IPS-18a (cell line): Measurements from ENCODE around the gene VCL.
"Not testable (repeated sequence)": the region's sequence is repeated elsewhere in the genome, so short reads cannot be mapped to it uniquely, and the experiment has no call there.

Source experiments
- H3K27ac ChIP-seq: one replicate; pipeline ENCODE4 v1.5.1; 2013; ENCODE audit warnings: low read length
- H3K27me3 ChIP-seq: one replicate; pipeline ENCODE4 v1.6.1; 2013; ENCODE audit warnings: mild to moderate bottlenecking, low read length; ENCODE audit not compliant: control insufficient read depth, insufficient read depth
- H3K36me3 ChIP-seq: one replicate; pipeline ENCODE4 v1.6.1; 2013; ENCODE audit warnings: low read depth, low read length; ENCODE audit not compliant: control insufficient read depth
- H3K4me1 ChIP-seq: one replicate; pipeline ENCODE4 v1.6.1; 2013; ENCODE audit warnings: low read depth, low read length; ENCODE audit not compliant: control insufficient read depth
- H3K4me3 ChIP-seq: one replicate; pipeline ENCODE4 v1.5.1; 2013; ENCODE audit warnings: low read length
- H3K9ac ChIP-seq: one replicate; pipeline ENCODE4 v1.6.1; 2013; ENCODE audit warnings: mild to moderate bottlenecking, low read length, moderate library complexity
- H3K9me3 ChIP-seq: one replicate; pipeline ENCODE4 v1.6.1; 2013; ENCODE audit warnings: low read depth, low read length; ENCODE audit not compliant: control insufficient read depth

Gene VCL

GRCh38 chr10:73997787-73998622, at the start of gene VCL:
Gene VCL, plus strand, starts transcription at chr10:73998116. Its CDS starts 92 bp downstream, at chr10:73998208.
- H3K9me3 ChIP-seq, result no peaks in the 10 kb centered on the region
- H3K27me3 ChIP-seq, result no peaks in the 10 kb centered on the region
- peak within 1 kb of the TSS; percentile 98 for H3K9ac ChIP-seq
- H3K27ac ChIP-seq, result peak within 1 kb of the TSS; percentile 91
- peak within 1 kb of the TSS; percentile 84 for H3K4me3 ChIP-seq
- peaks cover 24% of the 10 kb centered on the region for H3K4me1 ChIP-seq
- peaks cover 25% of the 10 kb centered on the region for H3K36me3 ChIP-seq

- H3K9ac ChIP-seq, result no peak overlapping the region
- no peak overlapping the region for H3K27ac ChIP-seq
- H3K4me3 ChIP-seq, result no peak overlapping the region
- no peaks in the 10 kb centered on the region for H3K36me3 ChIP-seq
- H3K4me1 ChIP-seq, result peaks cover 4% of the 10 kb centered on the region
- H3K9me3 ChIP-seq, result no peaks in the 10 kb centered on the region
- H3K27me3 ChIP-seq, result no peaks in the 10 kb centered on the region
Measured at GRCh38 chr10:73948947-73949633, 48.8 kb upstream of the VCL start.

GRCh38 chr10:73950155-73950948, 47.6 kb upstream of the VCL start:
- Histone ChIP-seq H3K9me3 (no peaks in the 10 kb centered on the region), H3K27ac (no peak overlapping the region), H3K36me3 (no peaks in the 10 kb centered on the region), H3K9ac (no peak overlapping the region), H3K27me3 (no peaks in the 10 kb centered on the region), H3K4me1 (peaks cover 4% of the 10 kb centered on the region), H3K4me3 (no peak overlapping the region)

- Histone ChIP-seq H3K36me3 (no peaks in the 10 kb centered on the region), H3K9me3 (no peaks in the 10 kb centered on the region), H3K27ac (no peak overlapping the region), H3K9ac (no peak overlapping the region), H3K27me3 (no peaks in the 10 kb centered on the region), H3K4me3 (no peak overlapping the region), H3K4me1 (peaks cover 15% of the 10 kb centered on the region)
Measured at GRCh38 chr10:73953665-73954064, 44.3 kb upstream of the VCL start.

- Histone ChIP-seq H3K36me3 (no peaks in the 10 kb centered on the region), H3K4me1 (peaks cover 15% of the 10 kb centered on the region), H3K9me3 (no peaks in the 10 kb centered on the region), H3K27ac (no peak overlapping the region), H3K4me3 (no peak overlapping the region), H3K9ac (no peak overlapping the region), H3K27me3 (no peaks in the 10 kb centered on the region)
Measured at GRCh38 chr10:73954737-73955136, 43.2 kb upstream of the VCL start.

GRCh38 chr10:73955719-73956118, 42.2 kb upstream of the VCL start:
- Histone ChIP-seq H3K27ac (no peak overlapping the region), H3K27me3 (no peaks in the 10 kb centered on the region), H3K9me3 (no peaks in the 10 kb centered on the region), H3K4me1 (peaks cover 10% of the 10 kb centered on the region), H3K4me3 (no peak overlapping the region), H3K36me3 (no peaks in the 10 kb centered on the region), H3K9ac (no peak overlapping the region)

GRCh38 chr10:73956476-73957359, 41.2 kb upstream of the VCL start:
- H3K9me3 ChIP-seq, result no peaks in the 10 kb centered on the region
- no peak overlapping the region for H3K9ac ChIP-seq
- H3K4me3 ChIP-seq, result no peak overlapping the region
- no peak overlapping the region for H3K27ac ChIP-seq
- H3K4me1 ChIP-seq, result peaks cover 10% of the 10 kb centered on the region
- H3K36me3 ChIP-seq, result no peaks in the 10 kb centered on the region
- H3K27me3 ChIP-seq, result no peaks in the 10 kb centered on the region

GRCh38 chr10:73959484-73960243, 38.3 kb upstream of the VCL start:
- no peak overlapping the region for H3K4me3 ChIP-seq
- H3K36me3 ChIP-seq, result no peaks in the 10 kb centered on the region
- H3K4me1 ChIP-seq, result peaks cover 10% of the 10 kb centered on the region

GRCh38 chr10:73962386-73962785, 35.5 kb upstream of the VCL start:
- Histone ChIP-seq H3K4me3 (no peak overlapping the region), H3K4me1 (peaks cover 19% of the 10 kb centered on the region), H3K36me3 (no peaks in the 10 kb centered on the region), H3K9ac (no peak overlapping the region), H3K27ac (no peak overlapping the region), H3K9me3 (no peaks in the 10 kb centered on the region), H3K27me3 (no peaks in the 10 kb centered on the region)

More at GRCh38 chr10:73959484-73960243, 38.3 kb upstream of the VCL start:
- Histone ChIP-seq H3K9ac (no peak overlapping the region), H3K27ac (no peak overlapping the region), H3K27me3 (no peaks in the 10 kb centered on the region), H3K9me3 (no peaks in the 10 kb centered on the region)

GRCh38 chr10:73963533-73963932, 34.4 kb upstream of the VCL start:
- not testable (repeated sequence) for H3K9me3 ChIP-seq, H3K36me3 ChIP-seq, H3K9ac ChIP-seq, H3K4me3 ChIP-seq, H3K27ac ChIP-seq, H3K27me3 ChIP-seq
- peaks cover 30% of the 10 kb centered on the region for H3K4me1 ChIP-seq
